ENCODE data around the gene OR4K17.

- no peak for TF ChIP-seq BMI1 (IDR thresholded peaks at IDR 0.05; ENCODE audit: low read length)
- no peak for TF ChIP-seq EZH2 (IDR thresholded peaks at IDR 0.05; ENCODE audit: borderline replicate concordance, low read depth, low read length)
- TF ChIP-seq, protein P1, sequence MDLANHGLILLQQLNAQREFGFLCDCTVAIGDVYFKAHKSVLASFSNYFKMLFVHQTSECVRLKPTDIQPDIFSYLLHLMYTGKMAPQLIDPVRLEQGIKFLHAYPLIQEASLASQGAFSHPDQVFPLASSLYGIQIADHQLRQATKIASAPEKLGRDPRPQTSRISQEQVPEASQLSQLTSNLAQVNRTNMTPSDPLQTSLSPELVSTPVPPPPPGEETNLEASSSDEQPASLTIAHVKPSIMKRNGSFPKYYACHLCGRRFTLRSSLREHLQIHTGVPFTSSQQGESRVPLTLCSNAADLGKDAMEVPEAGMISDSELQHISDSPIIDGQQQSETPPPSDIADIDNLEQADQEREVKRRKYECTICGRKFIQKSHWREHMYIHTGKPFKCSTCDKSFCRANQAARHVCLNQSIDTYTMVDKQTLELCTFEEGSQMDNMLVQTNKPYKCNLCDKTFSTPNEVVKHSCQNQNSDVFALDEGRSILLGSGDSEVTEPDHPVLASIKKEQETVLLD (IDR thresholded peaks at IDR 0.05) = no peak
- TF ChIP-seq NFIX (CRISPR knock-in tag; IDR thresholded peaks at IDR 0.05; ENCODE audit: low read depth) = no peak
- no peak for TF ChIP-seq MAFG (tag; conservative IDR thresholded peaks at IDR 0.05)
- no peak for TF ChIP-seq CTCF (IDR thresholded peaks at IDR 0.05 in 2 of 3, conservative IDR thresholded peaks at IDR 0.05 in 1 of 3; ENCODE audit: insufficient read depth in 2 of 3, low read depth in 1 of 3, low read length in 3 of 3)
These were observed 8.3 kb downstream of the OR4K17 start for GRCh38 chr14:20118795-20119194.
